Measurements from ENCODE around the gene HECTD1.

Gene HECTD1

DNA sequence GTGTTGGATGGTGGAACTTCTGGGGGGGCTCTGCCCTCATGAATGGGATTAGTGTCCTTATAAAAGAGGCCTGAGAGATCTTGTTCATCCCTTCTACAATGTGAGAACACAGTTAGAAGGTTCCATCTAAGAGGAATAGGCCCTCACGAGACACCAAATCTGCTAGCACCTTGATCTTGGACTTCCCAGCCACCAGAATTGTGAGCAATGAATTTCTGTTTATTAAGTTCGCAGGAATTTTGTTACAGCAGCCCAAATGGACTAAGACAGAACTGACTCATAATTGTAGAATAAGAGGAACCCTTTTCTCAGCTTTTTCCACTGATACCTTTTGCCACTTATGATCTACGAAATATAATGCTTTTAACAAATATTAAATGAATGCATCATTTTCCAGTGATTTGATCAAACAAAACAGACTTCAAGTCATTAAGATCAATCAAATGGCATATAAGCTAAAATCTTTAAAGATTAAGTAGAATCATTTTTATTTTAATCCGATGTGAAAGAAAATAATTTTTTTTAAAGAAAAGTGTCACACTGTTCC is 68.2 kb downstream of the HECTD1 start:
- no peaks in the 10 kb centered on the region for H3K79me1 ChIP-seq (ENCODE audit: low read depth, low read length)

DNA sequence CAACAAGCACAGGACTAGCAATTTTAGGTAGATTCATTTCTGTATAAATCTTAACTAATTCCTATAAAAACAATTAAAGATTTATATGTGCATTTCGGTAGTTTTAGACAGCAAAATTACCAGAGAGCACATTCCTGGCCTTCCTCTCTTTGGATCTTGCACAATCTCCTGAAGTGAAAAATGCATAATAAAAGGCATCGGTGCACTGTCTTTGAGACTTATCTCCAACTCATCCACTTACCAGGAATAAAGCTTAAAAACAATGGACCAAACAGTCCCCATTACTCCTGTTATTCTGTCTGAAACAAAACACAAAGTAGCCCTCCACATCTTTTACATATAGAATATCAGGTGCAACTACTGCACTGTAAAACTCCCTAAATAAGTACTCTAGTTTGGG is 69.3 kb downstream of the HECTD1 start:
- Histone ChIP-seq H3K9ac (ENCODE audit: low read depth, low read length, poor library complexity) (no peak overlapping the region), H2BK12ac (ENCODE audit: low read length) (no peak overlapping the region), H3K4me1 (ENCODE audit: control insufficient read depth in 2 of 2, insufficient read depth in 1 of 2, low read depth in 1 of 2, low read length in 2 of 2) (no peaks in the 10 kb centered on the region), H3K23ac (ENCODE audit: low read depth, low read length, poor library complexity) (no peak overlapping the region), H3K27me3 (ENCODE audit: control insufficient read depth in 3 of 3, insufficient read depth in 3 of 3, low read depth in 1 of 3, low read length in 3 of 3) (no peaks in the 10 kb centered on the region), H3K9me3 (replicated peaks in 1 of 2; ENCODE audit: control insufficient read depth in 2 of 2, insufficient read depth in 1 of 2, low read depth in 1 of 2, low read length in 2 of 2) (peaks cover 0 to 6% of the 10 kb centered on the region in 2 donors), H3K4me3 (ENCODE audit: low read length in 2 of 2) (no peak overlapping the region), H3K18ac (ENCODE audit: low read length) (no peak overlapping the region), H2AFZ (ENCODE audit: low read length) (no peak overlapping the region), H2BK5ac (ENCODE audit: low read length) (no peak overlapping the region), H3K4me2 (ENCODE audit: insufficient read depth, low read length, poor library complexity, severe bottlenecking) (no peak overlapping the region), H3K36me3 (replicated peaks in 1 of 2; ENCODE audit: control insufficient read depth in 2 of 2, insufficient read depth in 2 of 2, low read length in 2 of 2) (peaks cover 20 to 95% of the 10 kb centered on the region in 2 donors), H3K14ac (ENCODE audit: low read length) (no peak overlapping the region), H4K91ac (ENCODE audit: low read depth, low read length, poor library complexity) (no peak overlapping the region), H4K8ac (ENCODE audit: low read depth, low read length) (no peak overlapping the region), H2AK5ac (ENCODE audit: low read depth, low read length) (no peak overlapping the region), H2BK15ac (ENCODE audit: low read length) (no peak overlapping the region), H2BK120ac (ENCODE audit: low read depth, low read length) (no peak overlapping the region), H3K79me1 (ENCODE audit: low read depth, low read length) (no peaks in the 10 kb centered on the region), H3K27ac (replicated peaks; ENCODE audit: low read length) (no peak overlapping the region), H3K4ac (ENCODE audit: low read length) (no peak overlapping the region)
- DNase-seq (ENCODE audit: low spot score), result no peak
- WGBS, 2 donors (ENCODE audit: extremely low coverage in 2 of 2, insufficient read length in 2 of 2, insufficient replicate concordance in 1 of 2), result no CpG with 5 or more reads among the region's 2 CpGs

More for the DNA sequence above, 68.2 kb downstream of the HECTD1 start:
- peaks cover 0 to 6% of the 10 kb centered on the region in 2 donors for H3K9me3 ChIP-seq (replicated peaks in 1 of 2; ENCODE audit: control insufficient read depth in 2 of 2, insufficient read depth in 1 of 2, low read depth in 1 of 2, low read length in 2 of 2)
- no peak overlapping the region for H3K4ac ChIP-seq (ENCODE audit: low read length)
- no peak overlapping the region for H3K9ac ChIP-seq (ENCODE audit: low read depth, low read length, poor library complexity)
- no CpG with 5 or more reads among the region's 4 CpGs for WGBS, 2 donors (ENCODE audit: extremely low coverage in 2 of 2, insufficient read length in 2 of 2, insufficient replicate concordance in 1 of 2)
- H3K27ac ChIP-seq (replicated peaks; ENCODE audit: low read length), result no peak overlapping the region
- no peak overlapping the region for H2BK5ac ChIP-seq (ENCODE audit: low read length)
- DNase-seq (ENCODE audit: low spot score), result no peak
- H3K4me3 ChIP-seq (ENCODE audit: low read length in 2 of 2), result no peak overlapping the region
- no peak overlapping the region for H2BK120ac ChIP-seq (ENCODE audit: low read depth, low read length)
- H3K4me2 ChIP-seq (ENCODE audit: insufficient read depth, low read length, poor library complexity, severe bottlenecking), result no peak overlapping the region
- no peak overlapping the region for H3K14ac ChIP-seq (ENCODE audit: low read length)
- H2BK12ac ChIP-seq (ENCODE audit: low read length), result no peak overlapping the region
- H4K8ac ChIP-seq (ENCODE audit: low read depth, low read length), result no peak overlapping the region
- no peak overlapping the region for H4K91ac ChIP-seq (ENCODE audit: low read depth, low read length, poor library complexity)
- H3K23ac ChIP-seq (ENCODE audit: low read depth, low read length, poor library complexity), result no peak overlapping the region
- no peak overlapping the region for H2BK15ac ChIP-seq (ENCODE audit: low read length)
- H3K27me3 ChIP-seq (ENCODE audit: control insufficient read depth in 3 of 3, insufficient read depth in 3 of 3, low read depth in 1 of 3, low read length in 3 of 3), result no peaks in the 10 kb centered on the region
- H2AFZ ChIP-seq (ENCODE audit: low read length), result no peak overlapping the region
- peaks cover 19 to 95% of the 10 kb centered on the region in 2 donors for H3K36me3 ChIP-seq (replicated peaks in 1 of 2; ENCODE audit: control insufficient read depth in 2 of 2, insufficient read depth in 2 of 2, low read length in 2 of 2)
- no peak overlapping the region for H2AK5ac ChIP-seq (ENCODE audit: low read depth, low read length)
- no peak overlapping the region for H3K18ac ChIP-seq (ENCODE audit: low read length)
- H3K4me1 ChIP-seq (ENCODE audit: control insufficient read depth in 2 of 2, insufficient read depth in 1 of 2, low read depth in 1 of 2, low read length in 2 of 2), result no peaks in the 10 kb centered on the region

DNA sequence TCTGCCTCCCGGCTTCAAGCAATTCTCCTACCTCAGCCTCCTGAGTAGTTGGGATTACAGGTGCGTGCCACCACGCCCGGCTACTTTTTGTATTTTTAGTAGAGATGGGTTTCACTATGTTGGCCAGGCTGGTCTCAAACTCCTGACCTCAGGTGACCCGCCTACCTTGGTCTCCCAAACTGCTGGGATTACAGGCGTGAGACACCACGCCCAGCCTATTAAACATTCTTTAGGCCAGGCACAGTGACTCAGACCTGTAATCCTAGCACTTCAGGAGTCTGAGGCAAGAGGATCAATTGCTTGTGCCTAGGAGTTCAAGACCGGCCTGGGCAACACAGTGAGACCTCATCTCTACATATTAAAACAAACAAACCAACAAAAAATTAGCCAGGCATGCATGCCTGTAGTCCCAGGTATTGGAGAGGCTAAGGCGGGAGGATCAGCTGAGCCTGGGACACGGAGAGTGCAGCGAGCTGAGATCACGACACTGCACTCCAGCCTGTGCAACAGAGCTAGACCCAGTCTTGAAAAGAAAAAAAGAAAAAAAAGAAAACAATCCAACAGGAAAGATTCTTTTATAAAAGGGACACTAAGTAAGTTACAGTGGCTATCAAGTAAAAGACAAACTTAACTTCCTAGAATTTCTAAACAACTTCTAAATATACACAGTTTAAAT is 70.2 kb downstream of the HECTD1 start:
- no peak overlapping the region for H4K8ac ChIP-seq (ENCODE audit: low read depth, low read length)
- peaks cover 0 to 6% of the 10 kb centered on the region in 2 donors for H3K9me3 ChIP-seq (replicated peaks in 1 of 2; ENCODE audit: control insufficient read depth in 2 of 2, insufficient read depth in 1 of 2, low read depth in 1 of 2, low read length in 2 of 2)
- H2BK15ac ChIP-seq (ENCODE audit: low read length), result no peak overlapping the region
- no peak overlapping the region for H2BK5ac ChIP-seq (ENCODE audit: low read length)
- no peak overlapping the region for H3K9ac ChIP-seq (ENCODE audit: low read depth, low read length, poor library complexity)
- H2BK120ac ChIP-seq (ENCODE audit: low read depth, low read length), result no peak overlapping the region
- no peak overlapping the region for H2AK5ac ChIP-seq (ENCODE audit: low read depth, low read length)
- no peak overlapping the region for H3K4me2 ChIP-seq (ENCODE audit: insufficient read depth, low read length, poor library complexity, severe bottlenecking)
- no peak overlapping the region for H4K91ac ChIP-seq (ENCODE audit: low read depth, low read length, poor library complexity)
- H3K4ac ChIP-seq (ENCODE audit: low read length), result no peak overlapping the region
- H3K14ac ChIP-seq (ENCODE audit: low read length), result no peak overlapping the region
- no peak overlapping the region for H2BK12ac ChIP-seq (ENCODE audit: low read length)
- H3K4me1 ChIP-seq (ENCODE audit: control insufficient read depth in 2 of 2, insufficient read depth in 1 of 2, low read depth in 1 of 2, low read length in 2 of 2), result no peaks in the 10 kb centered on the region
- no peaks in the 10 kb centered on the region for H3K27me3 ChIP-seq (ENCODE audit: control insufficient read depth in 3 of 3, insufficient read depth in 3 of 3, low read depth in 1 of 3, low read length in 3 of 3)
- H2AFZ ChIP-seq (ENCODE audit: low read length), result no peak overlapping the region
- no CpG with 5 or more reads among the region's 12 CpGs for WGBS, 2 donors (ENCODE audit: extremely low coverage in 2 of 2, insufficient read length in 2 of 2, insufficient replicate concordance in 1 of 2)
- peaks cover 19 to 95% of the 10 kb centered on the region in 2 donors for H3K36me3 ChIP-seq (replicated peaks in 1 of 2; ENCODE audit: control insufficient read depth in 2 of 2, insufficient read depth in 2 of 2, low read length in 2 of 2)
- DNase-seq (ENCODE audit: low spot score), result no peak
- no peak overlapping the region for H3K23ac ChIP-seq (ENCODE audit: low read depth, low read length, poor library complexity)
- H3K79me1 ChIP-seq (ENCODE audit: low read depth, low read length), result no peaks in the 10 kb centered on the region
- H3K18ac ChIP-seq (ENCODE audit: low read length), result no peak overlapping the region
- no peak overlapping the region for H3K4me3 ChIP-seq (ENCODE audit: low read length in 2 of 2)
- no peak overlapping the region for H3K27ac ChIP-seq (replicated peaks; ENCODE audit: low read length)

DNA sequence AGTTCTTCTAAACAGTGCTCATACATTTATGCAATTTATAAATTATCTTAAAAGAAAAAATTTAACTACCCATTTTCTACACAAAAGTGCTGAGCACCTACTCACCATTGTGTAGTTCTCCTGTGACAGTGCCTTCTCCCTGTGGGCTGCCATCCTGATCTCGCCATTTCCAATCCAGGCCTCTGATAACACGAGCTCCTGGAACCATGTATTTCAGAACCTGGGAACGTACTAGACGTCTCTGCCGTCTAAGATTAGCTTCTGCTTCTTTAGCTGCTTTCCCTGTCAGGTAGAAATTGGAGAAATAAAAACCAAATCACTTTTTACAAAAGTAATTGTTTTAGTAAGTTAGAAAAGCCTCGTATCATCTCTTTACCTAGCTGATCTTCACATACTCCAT is 74.5 kb downstream of the HECTD1 start:
- no peak overlapping the region for H2BK12ac ChIP-seq (ENCODE audit: low read length)
- H3K4ac ChIP-seq (ENCODE audit: low read length), result no peak overlapping the region
- H3K36me3 ChIP-seq (replicated peaks in 1 of 2; ENCODE audit: control insufficient read depth in 2 of 2, insufficient read depth in 2 of 2, low read length in 2 of 2), result peaks cover 24 to 95% of the 10 kb centered on the region in 2 donors
- H3K4me1 ChIP-seq (ENCODE audit: control insufficient read depth in 2 of 2, insufficient read depth in 1 of 2, low read depth in 1 of 2, low read length in 2 of 2), result no peaks in the 10 kb centered on the region
- no peak for DNase-seq (ENCODE audit: low spot score)
- no peak overlapping the region for H2BK15ac ChIP-seq (ENCODE audit: low read length)
- H3K9me3 ChIP-seq (replicated peaks in 1 of 2; ENCODE audit: control insufficient read depth in 2 of 2, insufficient read depth in 1 of 2, low read depth in 1 of 2, low read length in 2 of 2), result no peaks in the 10 kb centered on the region
- no peak overlapping the region for H2BK5ac ChIP-seq (ENCODE audit: low read length)
- no peak overlapping the region for H2BK120ac ChIP-seq (ENCODE audit: low read depth, low read length)
- WGBS, 2 donors (ENCODE audit: extremely low coverage in 2 of 2, insufficient read length in 2 of 2, insufficient replicate concordance in 1 of 2), result no CpG with 5 or more reads among the region's 6 CpGs
- H3K4me2 ChIP-seq (ENCODE audit: insufficient read depth, low read length, poor library complexity, severe bottlenecking), result no peak overlapping the region
- no peak overlapping the region for H3K14ac ChIP-seq (ENCODE audit: low read length)
- H3K27me3 ChIP-seq (ENCODE audit: control insufficient read depth in 3 of 3, insufficient read depth in 3 of 3, low read depth in 1 of 3, low read length in 3 of 3), result no peaks in the 10 kb centered on the region
- no peak overlapping the region for H3K18ac ChIP-seq (ENCODE audit: low read length)
- H2AFZ ChIP-seq (ENCODE audit: low read length), result no peak overlapping the region
- no peak overlapping the region for H3K27ac ChIP-seq (replicated peaks; ENCODE audit: low read length)
- no peaks in the 10 kb centered on the region for H3K79me1 ChIP-seq (ENCODE audit: low read depth, low read length)
- H3K23ac ChIP-seq (ENCODE audit: low read depth, low read length, poor library complexity), result no peak overlapping the region
- H3K4me3 ChIP-seq (ENCODE audit: low read length in 2 of 2), result no peak overlapping the region
- no peak overlapping the region for H3K9ac ChIP-seq (ENCODE audit: low read depth, low read length, poor library complexity)
- H2AK5ac ChIP-seq (ENCODE audit: low read depth, low read length), result no peak overlapping the region
- H4K8ac ChIP-seq (ENCODE audit: low read depth, low read length), result no peak overlapping the region
- H4K91ac ChIP-seq (ENCODE audit: low read depth, low read length, poor library complexity), result no peak overlapping the region
